Heart left ventricle (tissue), 16 donors: Measurements from ENCODE around the gene TDO2. TPM values are rescaled to one million over a fixed set of nuclear protein-coding genes. Genes with fewer than 3 reads are reported as not detected.

ENCODE experiments used
- ATAC-seq, 4 donors: fragments of 200-7000 bp; cut with Tn5 transposase; one replicate each; pipeline ENCODE4 v1.9.1; 2020 to 2022; ENCODE audit warnings: moderate library complexity in 4 of 4, mild to moderate bottlenecking in 3 of 4, moderate number of reproducible peaks in 1 of 4
- DNase-seq, 5 donors: peaks; one replicate each; pipeline ENCODE4 v3.0.0-alpha.2; 2020
- H3K27ac ChIP-seq, 12 donors: fragments of 200-600 bp; sonication (generic) in 4 of 12; one replicate each; pipeline versions ENCODE4 v1.5.0 to v1.8.0; 2016 to 2022; ENCODE audit warnings: mild to moderate bottlenecking in 2 of 12
- H3K27me3 ChIP-seq, 9 donors: fragments of 200-600 bp; sonication (generic) in 2 of 9; one replicate each; pipeline versions ENCODE4 v1.5.1 to v1.8.0; 2016 to 2022; ENCODE audit warnings: mild to moderate bottlenecking in 3 of 9
- H3K36me3 ChIP-seq, 9 donors: fragments of 200-600 bp; sonication (generic) in 2 of 9; one replicate each; pipeline versions ENCODE4 v1.5.0 to v1.8.0; 2018 to 2022; ENCODE audit warnings: mild to moderate bottlenecking in 2 of 9
- H3K4me1 ChIP-seq, 12 donors: fragments of 200-600 bp; sonication (generic) in 4 of 12; one replicate each; pipeline versions ENCODE4 v1.5.0 to v1.8.0; 2016 to 2022; ENCODE audit warnings: mild to moderate bottlenecking in 3 of 12
- H3K4me3 ChIP-seq, 12 donors: fragments of 200-600 bp; sonication (generic) in 4 of 12; one replicate each; pipeline versions ENCODE4 v1.5.0 to v1.8.0; 2017 to 2022; ENCODE audit warnings: mild to moderate bottlenecking in 9 of 12, moderate library complexity in 4 of 12
- H3K9me3 ChIP-seq, 12 donors: fragments of 200-600 bp; sonication (generic) in 4 of 12; one replicate each; pipeline versions ENCODE4 v1.5.0 to v1.8.0; 2016 to 2022; ENCODE audit warnings: mild to moderate bottlenecking in 1 of 12
- CTCF ChIP-seq, 12 donors: fragments of 200-600 bp; sonication (generic) in 4 of 12; IDR thresholded peaks; one replicate each; pipeline versions ENCODE4 v1.5.0 to v1.8.0; 2018 to 2022; ENCODE audit warnings: antibody characterized with exemption in 12 of 12, mild to moderate bottlenecking in 5 of 12
- POLR2A ChIP-seq, 2 donors: fragments of 450-650 bp; IDR thresholded peaks; one replicate each; pipeline ENCODE4 v1.6.1; 2017; ENCODE audit warnings: antibody characterized with exemption in 2 of 2, mild to moderate bottlenecking in 2 of 2, moderate library complexity in 2 of 2
- WGBS, 4 donors: extraction: QIAGEN DNeasy Blood & Tissue Kit in 2 of 4; methylation state at CpG; one replicate each; pipeline versions ENCODE4 v1.1.5 to v1.1.7; 2013 to 2018; 5-methylcytosine and 5-hydroxymethylcytosine counted together
- intact Hi-C, 10 donors: fragments of 100-400 bp; cut with DNase I; formaldehyde crosslinking; loops; one replicate each; pipeline versions ENCODE4 v1.11.1 to v1.14.2; 2022
- polyA plus RNA-seq, 2 donors: library from polyadenylated mRNA; stranded (reverse); fragments of 200-250 nt; gene quantifications; one replicate each; pipeline ENCODE4 v1.2.3, GENCODE V29; 2013
- total RNA-seq, 9 donors: library from RNA; depleted of rRNA in 2 of 9; stranded (reverse); fragments of >200 nt in 2 of 9; fragmentation: NEBNext Ultra II Directional in 3 of 9; extraction: Animal tissue kit (Norgen Biotek cat#: 25700) in 3 of 9; gene quantifications; one replicate each; pipeline versions ENCODE4 v1.1.0 to v1.2.4, GENCODE V29; 2016 to 2023
- donor health status: ischemic (EF 13 %, LVEDD 7.1; RV severe dilation, severe dysfunction).
- donor health status: healthy with polysubstance abuse.
- donor health status: DM: no; HTN: yes; CAD: no.
- donor health status: DM: no; HTN: no; CAD: no.
- donor health status: ischemic (EF 25% LVEDD 6.9; RV normal size, moderate dysfunction).
- donor health status: ischemic (EF 25% LVEDD 5.7; RV mildly dilated, moderate dysfunction).
- donor health status: healthy.
- donor health status: DM: yes; HTN: yes; CAD: no.
- donor health status: ischemic (EF 35%, LVEDD 5.7; RV mildly dilated, moderate dysfunction).
- donor health status: nonischemic (EF 11% LVEDD 7.7; RV severe dilation, severe dysfunction).
- donor health status: DM: yes; HTN: yes; CAD: no.
- donor health status: PGD.
- donor health status: ischemic (EF 29% LVEDD 5.4; RV normal size, mild dysfunction).
- donor health status: nonischemic (EF 23%, LVEDD 6.1; RV moderate dilation, normal function).

TDO2 gene
- total and polyA plus RNA-seq, 11 donors, result 0.04 to 1.5 (median 0.24) TPM; not detected in 7

DNA sequence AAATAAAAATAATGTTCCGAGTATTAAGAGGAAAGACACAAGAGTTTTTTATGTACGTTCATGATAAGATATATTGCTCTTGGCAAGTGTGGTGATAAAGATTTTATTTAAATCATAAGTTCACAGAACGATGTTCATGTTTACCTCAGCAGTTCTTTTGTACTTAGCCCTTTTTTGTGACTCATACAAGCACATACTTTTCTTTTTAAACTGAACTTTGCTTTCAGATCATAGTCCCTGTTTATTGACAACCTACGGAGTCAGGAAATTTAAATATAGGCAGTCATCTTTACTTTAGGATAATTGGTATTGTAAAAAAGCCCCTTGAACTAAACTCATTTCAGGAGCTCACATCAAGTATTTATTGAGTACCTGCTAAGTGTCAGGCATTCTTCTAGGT is 51.4 kb downstream of the TDO2 start:
- Histone ChIP-seq H3K36me3 (no peaks in the 10 kb centered on the region), H3K27ac (no peak overlapping the region), H3K4me3 (no peak overlapping the region), H3K4me1 (peaks cover 0 to 17% (median 2%) of the 10 kb centered on the region in 12 donors), H3K9me3 (no peaks in the 10 kb centered on the region), H3K27me3 (no peaks in the 10 kb centered on the region)
- ATAC-seq (no peak), DNase-seq (no peak)
- no peak for TF ChIP-seq CTCF (IDR thresholded peaks at IDR 0.05)
- no peak for TF ChIP-seq POLR2A (IDR thresholded peaks at IDR 0.05)
- intact Hi-C loops, result loop anchor here in 9 of 10 donors (5.0 to 10.0 kb wide), 4 partner anchors 143 to 553 kb away; no protein-coding TSS in a partner anchor
- WGBS, 4 donors, result 68 to 77% (median 72%) methylated on average over 4 of the region's 4 CpGs

GRCh38 chr4:155956461-155956860 is 53.0 kb downstream of the TDO2 start:
- Histone ChIP-seq H3K4me3 (no peak overlapping the region), H3K27ac (no peak overlapping the region), H3K4me1 (peaks cover 0 to 19% (median 2%) of the 10 kb centered on the region in 12 donors), H3K36me3 (no peaks in the 10 kb centered on the region), H3K27me3 (no peaks in the 10 kb centered on the region), H3K9me3 (no peaks in the 10 kb centered on the region)
- 63 to 78% (median 68%) methylated on average over 2 of the region's 2 CpGs for WGBS, 4 donors
- DNase-seq, result no peak
- intact Hi-C loops, result loop anchor here in 4 of 10 donors (10.0 kb wide), 1 partner anchor 552 kb away; no protein-coding TSS in a partner anchor
- TF ChIP-seq POLR2A (IDR thresholded peaks at IDR 0.05) (no peak), CTCF (IDR thresholded peaks at IDR 0.05) (no peak)
- no peak for ATAC-seq

DNA sequence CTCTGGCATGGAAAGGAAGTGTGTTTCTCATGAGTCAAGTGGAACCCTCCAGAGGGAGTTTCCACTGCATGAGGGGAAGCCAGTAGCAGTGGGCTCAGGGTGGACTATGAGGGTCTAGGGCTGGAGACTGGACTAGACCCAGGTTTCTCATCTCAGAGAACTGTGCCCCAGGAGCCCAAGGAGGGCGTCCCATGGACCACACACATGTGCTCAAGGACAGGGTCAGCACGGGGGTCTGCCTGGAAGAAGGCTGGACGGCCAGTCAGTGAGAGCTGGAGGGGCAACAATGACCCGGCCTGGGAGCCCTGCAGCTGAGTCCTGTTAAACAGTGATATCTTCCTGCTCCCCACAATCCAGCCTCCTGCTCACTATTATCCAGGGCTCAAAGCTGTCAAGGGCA is 55.9 kb downstream of the TDO2 start:
- Histone ChIP-seq H3K36me3 (no peaks in the 10 kb centered on the region), H3K27me3 (no peaks in the 10 kb centered on the region), H3K4me1 (peaks cover 0 to 5% (median 0%) of the 10 kb centered on the region in 12 donors), H3K4me3 (no peak overlapping the region), H3K9me3 (no peaks in the 10 kb centered on the region), H3K27ac (peak overlapping the region in 1 of 12 donors; percentile 45)
- intact Hi-C loops, result loop anchor here in 4 of 10 donors (10.0 kb wide), 1 partner anchor 555 kb away; no protein-coding TSS in a partner anchor
- 45 to 72% (median 70%) methylated on average over 2 to 4 of the region's 4 CpGs for WGBS, 4 donors
- TF ChIP-seq CTCF (IDR thresholded peaks at IDR 0.05) (no peak), POLR2A (IDR thresholded peaks at IDR 0.05) (no peak)
- no peak for DNase-seq
- ATAC-seq, result peak in 2 of 4 donors; percentile 9 to 44

DNA sequence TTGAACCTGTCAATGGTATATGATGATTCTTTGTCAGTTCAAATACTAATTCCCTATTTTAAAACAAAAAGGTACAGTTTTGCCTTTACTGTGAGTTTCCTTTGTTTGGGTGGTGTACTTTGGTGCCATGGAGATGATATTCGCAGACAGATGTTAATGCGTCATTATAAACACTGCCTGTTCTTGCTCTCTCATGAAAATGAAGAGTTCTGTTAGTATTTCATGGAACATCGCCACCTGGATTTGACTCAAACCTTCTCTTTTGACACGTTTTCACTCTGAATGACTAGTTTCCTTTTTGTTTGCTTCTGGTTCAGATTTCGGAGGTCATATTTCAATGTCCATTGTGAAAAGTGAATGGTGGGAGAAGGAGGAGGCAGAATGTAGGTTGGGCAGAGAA is 57.0 kb downstream of the TDO2 start:
- peak in 2 of 4 donors; percentile 37 to 70 for ATAC-seq
- no peaks in the 10 kb centered on the region for H3K9me3 ChIP-seq

More for the DNA sequence above, 57.0 kb downstream of the TDO2 start:
- intact Hi-C loops, result no loop called here
- H3K36me3 ChIP-seq, result no peaks in the 10 kb centered on the region
- 56 to 73% (median 67%) methylated on average over 5 of the region's 5 CpGs for WGBS, 4 donors
- DNase-seq, result no peak
- TF ChIP-seq POLR2A (IDR thresholded peaks at IDR 0.05) (no peak), CTCF (IDR thresholded peaks at IDR 0.05) (no peak)
- no peaks in the 10 kb centered on the region for H3K27me3 ChIP-seq
- H3K4me1 ChIP-seq, result peaks cover 0 to 6% (median 0%) of the 10 kb centered on the region in 12 donors
- H3K4me3 ChIP-seq, result no peak overlapping the region
- H3K27ac ChIP-seq, result peak overlapping the region in 1 of 12 donors; percentile 50
